Measurements from ENCODE around the gene D2HGDH. TPM values are rescaled to one million over a fixed set of nuclear protein-coding genes. Genes with fewer than 3 reads are reported as not detected.

D2HGDH gene
- total RNA-seq, 2 experiments from 2014 or later: 23.2 to 68.1 TPM

DNA sequence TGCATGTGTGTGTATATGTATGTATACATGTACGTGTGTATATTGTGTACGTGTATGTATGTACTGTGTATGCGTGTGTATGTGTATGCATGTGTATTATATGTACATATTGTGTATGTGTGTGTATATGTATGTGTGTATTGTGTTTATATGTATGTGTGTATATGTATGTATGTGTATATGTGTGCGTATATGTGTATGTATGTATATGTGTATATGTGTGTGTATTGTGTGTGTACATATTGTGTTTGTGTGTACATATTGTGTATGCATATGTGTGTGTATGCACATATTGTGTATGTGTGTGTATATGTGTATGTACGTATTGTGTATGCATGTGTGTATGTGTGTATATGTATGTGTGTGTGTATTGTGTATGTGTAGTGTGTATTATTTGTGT is 59.0 kb downstream of the D2HGDH start:
- POLR2A ChIA-PET: no interaction called here

DNA sequence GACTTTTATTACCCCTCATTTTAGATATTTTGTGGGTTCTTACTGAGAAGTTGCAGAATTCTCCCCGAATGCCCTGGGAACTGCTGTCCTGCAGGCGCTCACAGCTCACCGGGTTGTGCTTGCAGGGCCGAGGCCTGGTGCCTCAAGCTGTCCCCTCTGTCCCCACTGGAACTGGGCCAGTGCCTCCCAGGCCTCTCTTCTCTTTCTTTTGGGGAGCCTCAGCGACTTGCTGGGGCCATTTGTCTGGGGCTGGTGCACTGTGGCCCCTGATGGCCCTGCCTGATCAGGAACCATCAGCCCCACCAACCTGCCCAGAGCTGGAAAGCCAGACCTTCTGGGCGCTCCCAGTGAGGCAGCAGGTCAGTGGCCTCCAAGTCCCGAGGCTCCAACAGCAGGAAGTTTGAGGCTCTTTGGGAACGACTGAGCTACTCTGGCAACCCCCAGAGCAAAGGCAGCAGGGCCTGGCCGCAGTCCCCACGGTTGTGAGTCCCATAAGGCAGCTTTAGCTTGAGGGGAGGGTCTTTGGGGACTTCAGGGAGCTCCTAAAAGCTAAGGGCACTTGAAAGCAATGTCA is 59.9 kb downstream of the D2HGDH start:
- intact Hi-C loops (cut with micrococcal nuclease; ENCODE audit: unreplicated experiment): no loop called here
- ChIA-PET CTCF (ENCODE audit: unreplicated experiment) (no interaction called here), POLR2A (no interaction called here)
- H2AFZ ChIP-seq (ENCODE audit: low read length): no peak overlapping the region
- H3K4me2 ChIP-seq (ENCODE audit: low read length): no peak overlapping the region
- H3K4me3 ChIP-seq (ENCODE audit: low read depth, low read length, poor library complexity, severe bottlenecking): no peak overlapping the region
- no peaks in the 10 kb centered on the region for H4K20me1 ChIP-seq (ENCODE audit: insufficient read depth, low read length)
- DNase-seq (ENCODE audit: low spot score): no peak
- TF ChIP-seq, protein P1, sequence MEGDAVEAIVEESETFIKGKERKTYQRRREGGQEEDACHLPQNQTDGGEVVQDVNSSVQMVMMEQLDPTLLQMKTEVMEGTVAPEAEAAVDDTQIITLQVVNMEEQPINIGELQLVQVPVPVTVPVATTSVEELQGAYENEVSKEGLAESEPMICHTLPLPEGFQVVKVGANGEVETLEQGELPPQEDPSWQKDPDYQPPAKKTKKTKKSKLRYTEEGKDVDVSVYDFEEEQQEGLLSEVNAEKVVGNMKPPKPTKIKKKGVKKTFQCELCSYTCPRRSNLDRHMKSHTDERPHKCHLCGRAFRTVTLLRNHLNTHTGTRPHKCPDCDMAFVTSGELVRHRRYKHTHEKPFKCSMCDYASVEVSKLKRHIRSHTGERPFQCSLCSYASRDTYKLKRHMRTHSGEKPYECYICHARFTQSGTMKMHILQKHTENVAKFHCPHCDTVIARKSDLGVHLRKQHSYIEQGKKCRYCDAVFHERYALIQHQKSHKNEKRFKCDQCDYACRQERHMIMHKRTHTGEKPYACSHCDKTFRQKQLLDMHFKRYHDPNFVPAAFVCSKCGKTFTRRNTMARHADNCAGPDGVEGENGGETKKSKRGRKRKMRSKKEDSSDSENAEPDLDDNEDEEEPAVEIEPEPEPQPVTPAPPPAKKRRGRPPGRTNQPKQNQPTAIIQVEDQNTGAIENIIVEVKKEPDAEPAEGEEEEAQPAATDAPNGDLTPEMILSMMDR (conservative IDR thresholded peaks at IDR 0.05; ENCODE audit: low read length): no peak
- TF ChIP-seq EZH2phosphoT487 (IDR thresholded peaks at IDR 0.05; ENCODE audit: borderline replicate concordance, low read depth, low read length): no peak
- H3K79me2 ChIP-seq (ENCODE audit: insufficient read depth, low read depth, low read length): no peaks in the 10 kb centered on the region
- peaks cover 18% of the 10 kb centered on the region for H3K9me3 ChIP-seq (ENCODE audit: low read length)
- H3K36me3 ChIP-seq (ENCODE audit: insufficient read depth, low read length): no peaks in the 10 kb centered on the region; the same call in 1 of the 2 replicates
- BruUV-seq (replicated peaks): no TSS peak
- no peaks in the 10 kb centered on the region for H3K4me1 ChIP-seq (ENCODE audit: insufficient read depth, low read length, poor library complexity, severe bottlenecking)
- no peaks in the 10 kb centered on the region for H3K9me2 ChIP-seq (ENCODE audit: insufficient read depth, low read length)
- H3K27ac ChIP-seq (ENCODE audit: low read depth, low read length, poor library complexity, severe bottlenecking): no peak overlapping the region

More for the DNA sequence above, 59.0 kb downstream of the D2HGDH start:
- H3K27ac ChIP-seq (ENCODE audit: low read depth, low read length, poor library complexity, severe bottlenecking): no peak overlapping the region
- no peak overlapping the region for H3K4me3 ChIP-seq (ENCODE audit: low read depth, low read length, poor library complexity, severe bottlenecking)
- peaks cover 27% of the 10 kb centered on the region for H3K9me3 ChIP-seq (ENCODE audit: low read length)
- no peaks in the 10 kb centered on the region for H4K20me1 ChIP-seq (ENCODE audit: insufficient read depth, low read length)
- H3K9me2 ChIP-seq (ENCODE audit: insufficient read depth, low read length): no peaks in the 10 kb centered on the region
- CTCF ChIA-PET (ENCODE audit: unreplicated experiment): no interaction called here
- H2AFZ ChIP-seq (ENCODE audit: low read length): no peak overlapping the region
- no TSS peak for BruUV-seq (replicated peaks)
- TF ChIP-seq, protein P1 (conservative IDR thresholded peaks at IDR 0.05; ENCODE audit: low read length): no peak
- no peak for TF ChIP-seq EZH2phosphoT487 (IDR thresholded peaks at IDR 0.05; ENCODE audit: borderline replicate concordance, low read depth, low read length)
- no peaks in the 10 kb centered on the region for H3K79me2 ChIP-seq (ENCODE audit: insufficient read depth, low read depth, low read length)
- no peak for DNase-seq (ENCODE audit: low spot score)
- no peak overlapping the region for H3K4me2 ChIP-seq (ENCODE audit: low read length)
- H3K4me1 ChIP-seq (ENCODE audit: insufficient read depth, low read length, poor library complexity, severe bottlenecking): peaks cover 4% of the 10 kb centered on the region
- H3K36me3 ChIP-seq (ENCODE audit: insufficient read depth, low read length): no peaks in the 10 kb centered on the region; the same call in 1 of the 2 replicates
- intact Hi-C loops (cut with micrococcal nuclease; ENCODE audit: unreplicated experiment): no loop called here

All from OCI-LY7 (cell line).